GM19372 (cell line): ENCODE measurements around the gene PAFAH2.

Source experiments
- ATAC-seq: cut with Tn5 transposase; IDR thresholded peaks from one replicate; pipeline ENCODE4 v1.9.1; 2021; ENCODE audit warnings: mild to moderate bottlenecking, low read depth, moderate library complexity; ENCODE audit not compliant: unreplicated experiment

PAFAH2 gene

GRCh38 chr1:26015358-26015757, 17.5 kb upstream of the PAFAH2 start:
- no peak for ATAC-seq

DNA sequence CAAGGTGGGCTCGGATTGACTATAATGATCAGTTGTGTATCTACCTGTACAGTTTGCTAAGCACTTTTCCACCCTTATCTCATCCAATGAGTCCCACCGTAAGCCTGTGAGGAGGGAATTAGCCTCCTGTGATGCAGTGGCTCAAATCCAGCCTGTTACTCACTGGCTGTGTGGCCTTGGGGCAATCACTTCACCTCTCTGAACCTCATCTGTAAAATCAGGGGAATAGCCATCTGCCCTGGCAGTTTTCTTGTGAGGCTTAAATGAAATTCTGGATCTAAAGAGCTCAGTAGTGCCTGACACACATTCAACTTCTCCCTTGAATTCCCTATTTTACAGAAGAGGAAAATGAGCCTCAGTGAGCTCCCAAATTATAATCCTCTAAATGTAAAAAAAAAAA, 16.3 kb upstream of the PAFAH2 start:
- no peak for ATAC-seq

DNA sequence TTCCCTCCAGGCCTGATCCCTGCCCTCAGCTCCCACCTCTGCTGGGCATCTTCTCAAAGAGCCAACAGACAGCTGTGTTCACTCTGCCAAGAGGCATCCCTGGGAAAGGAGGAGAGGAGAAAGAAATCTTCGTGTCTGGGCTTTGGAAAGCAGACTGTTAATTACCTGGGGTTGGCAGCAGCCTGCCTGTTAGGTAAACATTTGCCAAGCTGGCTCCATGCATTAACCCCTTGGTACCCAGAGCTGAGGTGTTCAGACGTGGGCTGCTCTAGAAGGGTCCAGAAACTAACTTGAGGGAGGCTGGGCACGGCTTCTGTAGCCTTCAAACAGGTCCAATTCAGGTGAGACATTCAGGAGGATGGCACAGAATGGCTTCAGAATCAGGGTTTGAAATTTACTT, 15.0 kb upstream of the PAFAH2 start:
- ATAC-seq, result no peak

GRCh38 chr1:26010825-26011224, 13.0 kb upstream of the PAFAH2 start:
- ATAC-seq, result no peak

GRCh38 chr1:26009796-26010447, 12.1 kb upstream of the PAFAH2 start:
- ATAC-seq, result no peak

DNA sequence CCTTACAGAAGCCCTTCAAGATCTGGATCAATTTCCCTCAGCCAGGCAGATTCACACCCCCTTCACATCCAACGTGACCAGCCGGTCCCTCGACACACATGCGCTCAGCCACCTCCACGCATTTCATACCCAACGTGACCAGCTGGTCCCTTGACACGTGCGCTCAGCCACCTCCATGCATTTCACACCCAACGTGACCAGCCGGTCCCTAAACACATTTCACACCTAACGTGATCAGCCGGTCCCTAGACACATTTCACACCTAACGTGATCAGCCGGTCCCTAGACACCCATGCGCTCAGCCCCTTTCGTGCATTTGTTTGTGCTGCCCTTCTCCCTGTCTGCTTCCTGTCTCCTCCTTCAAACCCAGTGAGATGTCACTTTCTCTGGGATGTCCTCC, 8.8 kb upstream of the PAFAH2 start:
- ATAC-seq, result no peak

DNA sequence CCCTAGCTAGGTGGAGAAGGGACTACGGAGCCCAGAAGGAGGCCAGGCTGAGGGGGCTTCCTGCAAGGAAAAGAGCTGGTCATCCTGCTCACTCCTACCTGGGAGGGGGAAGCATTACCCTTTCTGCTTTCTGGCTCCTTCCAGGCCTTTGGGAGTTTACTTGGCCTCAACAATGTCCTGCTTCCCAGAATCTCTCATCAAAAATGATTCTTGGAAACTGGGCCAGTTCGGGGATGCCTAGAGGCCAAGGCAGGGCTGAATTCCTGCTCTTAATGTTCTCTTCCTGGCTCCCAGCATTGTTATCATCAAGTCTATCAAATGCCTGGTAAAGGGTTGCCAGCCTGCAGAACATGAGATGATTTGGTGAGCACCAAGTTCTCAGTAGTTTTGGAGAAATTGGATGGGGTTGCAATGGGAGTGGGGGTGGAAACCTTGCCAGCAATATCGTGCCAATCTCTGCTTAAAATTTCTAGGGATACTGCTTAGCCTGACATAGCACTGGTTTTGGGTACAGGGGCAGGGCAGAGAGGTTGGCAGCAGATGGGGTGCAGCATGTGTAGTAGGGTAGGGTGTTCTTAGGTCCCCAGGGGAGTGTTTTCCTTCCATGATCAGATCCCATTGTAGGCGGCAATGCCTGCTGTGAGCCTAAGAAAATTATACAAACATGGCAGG, 7.7 kb upstream of the PAFAH2 start:
- no peak for ATAC-seq

- no peak for ATAC-seq
These were observed 5.9 kb upstream of the PAFAH2 start for GRCh38 chr1:26003756-26004155.

DNA sequence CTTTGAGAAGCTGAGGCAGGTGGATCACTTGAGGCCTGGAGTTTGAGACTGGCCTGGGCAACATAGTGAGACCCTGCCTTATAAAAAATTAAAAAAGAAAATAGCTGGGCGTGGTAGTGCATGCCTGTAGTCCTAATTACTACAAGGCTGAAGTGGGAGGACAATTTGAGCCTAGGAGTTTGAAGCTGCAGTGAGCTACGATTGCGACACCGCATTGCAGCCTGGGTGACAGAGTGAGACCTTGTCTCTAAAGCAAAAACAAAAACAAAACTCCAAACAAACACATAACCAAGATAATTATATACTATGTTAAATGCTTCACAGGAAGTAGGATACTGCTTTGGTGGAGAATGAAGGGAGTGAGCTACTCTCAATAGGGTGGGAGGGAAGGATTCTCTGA, 5.4 kb upstream of the PAFAH2 start:
- no peak for ATAC-seq

DNA sequence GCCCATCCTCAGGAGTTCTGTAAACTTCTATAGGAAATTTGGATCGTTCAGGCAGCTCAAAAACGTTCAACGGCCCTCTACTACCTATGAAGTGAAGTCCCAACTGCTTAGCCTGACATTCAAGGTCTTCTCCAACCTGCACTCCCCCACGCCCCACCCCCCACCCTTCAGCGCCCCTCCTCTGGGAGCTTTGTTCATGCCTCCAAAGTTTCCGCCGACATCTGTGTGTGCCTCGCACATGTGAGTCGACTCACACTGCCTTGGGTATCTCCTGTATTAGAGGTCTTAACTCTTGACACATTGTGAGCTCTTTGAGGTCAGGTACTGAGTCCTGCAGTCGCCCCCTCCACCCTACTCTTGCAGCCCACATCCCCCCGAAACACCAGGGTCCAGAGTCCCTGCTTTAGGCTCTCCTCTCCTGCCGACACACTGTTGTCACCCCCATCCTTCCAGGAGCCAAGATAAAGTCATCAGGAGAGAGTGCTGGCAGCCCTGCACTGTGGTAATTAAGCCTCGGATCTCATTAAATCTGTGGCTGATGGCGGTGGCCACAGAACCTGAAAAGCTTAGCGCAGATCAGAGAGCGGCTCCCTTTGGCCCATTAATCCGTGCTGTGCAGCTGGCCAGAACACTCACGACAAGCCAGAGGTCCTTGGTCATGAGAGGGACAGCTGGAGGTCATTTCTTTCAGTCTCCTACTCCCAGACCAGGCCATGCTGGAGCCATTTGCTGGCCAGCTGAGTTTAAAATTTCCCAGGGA, 1.4 kb upstream of the PAFAH2 start:
- no peak for ATAC-seq

GRCh38 chr1:25996966-25997827, 666 bp downstream of the PAFAH2 start:
- ATAC-seq, result no peak

GRCh38 chr1:25994402-25995150, 3.3 kb downstream of the PAFAH2 start:
- no peak for ATAC-seq

DNA sequence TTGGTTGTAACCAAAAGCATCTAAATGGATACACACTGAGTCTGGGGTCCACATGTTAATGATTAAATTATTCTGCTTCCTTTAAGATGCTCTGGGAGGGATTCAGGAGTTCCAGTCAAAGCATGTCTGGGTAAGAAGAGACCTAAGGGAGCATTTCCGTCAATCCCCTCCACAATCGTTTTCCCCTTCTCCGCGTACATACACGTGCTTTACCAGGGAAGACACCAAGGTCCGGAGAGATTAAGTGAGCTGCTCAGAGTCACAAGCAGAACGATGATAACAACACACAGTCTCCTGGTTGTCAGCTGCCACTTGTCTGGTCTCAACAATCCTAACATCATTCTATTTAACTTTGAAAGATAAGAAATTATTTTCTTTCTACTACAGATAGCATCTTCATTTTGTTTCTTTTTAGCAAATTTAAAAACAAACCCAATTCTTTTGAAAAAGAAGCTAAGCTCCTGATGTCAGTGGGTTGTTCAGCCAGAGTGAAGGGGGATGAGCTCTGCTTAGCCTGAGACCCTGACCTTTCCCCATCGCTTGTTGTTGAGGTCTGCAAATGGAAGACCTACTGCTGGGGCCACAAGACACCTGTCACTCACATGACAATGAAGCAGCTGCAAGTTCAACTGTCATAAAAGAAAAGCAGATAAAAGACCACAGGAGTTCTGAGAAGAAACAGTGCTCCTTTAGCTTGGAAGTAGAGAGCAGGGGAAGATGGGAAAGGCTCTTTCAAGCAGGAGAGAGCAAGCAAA, 4.5 kb downstream of the PAFAH2 start:
- ATAC-seq, result no peak

DNA sequence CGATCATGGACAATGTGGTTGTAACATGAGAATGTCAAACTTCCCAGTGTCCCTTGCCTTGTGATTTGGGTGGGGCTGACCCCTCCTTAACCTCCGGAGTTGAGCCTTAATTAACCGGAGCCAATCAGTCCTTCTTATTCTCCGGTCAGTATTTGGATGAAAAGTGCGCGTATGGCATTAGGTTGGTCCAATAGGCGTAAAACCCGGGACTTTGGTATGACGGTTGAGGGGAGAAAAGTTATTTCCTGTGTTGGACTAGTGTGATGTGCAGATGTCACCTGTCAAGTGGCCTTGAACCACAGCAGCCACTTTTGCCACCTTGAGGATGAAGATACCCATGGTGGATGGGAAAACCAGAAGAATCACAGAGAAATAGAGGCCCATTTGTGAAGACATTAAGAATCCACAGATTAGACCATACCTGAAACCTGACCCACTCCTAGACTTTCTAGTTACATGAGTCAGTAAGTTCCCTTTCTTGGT, 5.1 kb downstream of the PAFAH2 start:
- ATAC-seq, result no peak

DNA sequence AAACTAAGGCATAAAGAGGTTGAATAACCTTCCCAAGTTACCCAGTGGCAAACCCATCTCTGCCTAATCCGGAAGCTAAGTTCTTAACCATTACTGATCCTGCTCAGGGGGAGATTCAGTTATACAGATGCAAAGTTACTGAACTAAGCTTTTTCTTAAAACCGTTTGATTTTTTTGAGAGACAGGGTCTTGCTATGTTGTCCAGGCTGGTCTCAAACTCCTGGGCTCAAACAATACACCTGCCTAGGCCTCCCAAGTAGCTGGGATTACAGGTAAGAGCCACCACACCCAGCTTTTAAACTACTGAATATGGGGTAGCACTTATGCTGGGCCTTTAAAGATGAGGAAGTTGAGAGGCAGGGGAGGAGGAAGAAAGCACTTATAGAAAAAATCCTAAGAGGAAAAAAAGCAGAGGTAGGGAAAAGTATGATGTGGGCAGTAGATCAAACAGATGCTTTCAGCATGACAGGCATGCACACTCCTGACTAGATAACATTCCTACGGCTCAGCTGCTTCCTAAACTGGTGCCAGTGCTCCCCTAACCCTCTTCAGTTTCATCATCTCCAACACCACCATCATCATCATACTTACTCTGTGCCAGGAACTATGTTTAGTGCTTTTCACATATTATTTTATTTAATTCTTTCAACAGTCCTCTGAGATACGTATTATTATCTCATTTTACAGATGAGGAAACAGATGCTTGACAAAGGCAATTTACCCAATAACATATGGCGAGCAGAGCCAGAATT, 5.8 kb downstream of the PAFAH2 start:
- ATAC-seq, result no peak

GRCh38 chr1:25990702-25991395, 7.0 kb downstream of the PAFAH2 start:
- ATAC-seq, result no peak

GRCh38 chr1:25990251-25990650, 7.6 kb downstream of the PAFAH2 start:
- no peak for ATAC-seq
